ENCODE data around the gene DSG1. TPM values are rescaled to one million over a fixed set of nuclear protein-coding genes. Genes with fewer than 3 reads are reported as not detected.

The DSG1 gene
- total and polyA plus RNA-seq, 2 of the 13 experiments (the other 11 are each of a cell fraction or from before 2014, with no cell fraction given) = 0.04 TPM; not detected in 1

GRCh38 chr18:31278609-31279071 lies 39.3 kb upstream of the DSG1 start (continued):
- TF ChIP-seq UBTF (CRISPR knock-in tag; IDR thresholded peaks at IDR 0.05) (no peak; the same call in 1 of the 2 replicates), ATF3 (CRISPR knock-in tag; IDR thresholded peaks at IDR 0.05) (peak; percentile 39; the same call in 1 of the 2 replicates), GTF3A (CRISPR knock-in tag; conservative IDR thresholded peaks at IDR 0.05) (no peak), ZNF652 (CRISPR knock-in tag; IDR thresholded peaks at IDR 0.05; ENCODE audit: borderline replicate concordance, low read depth) (no peak), DBP (CRISPR knock-in tag; IDR thresholded peaks at IDR 0.05; ENCODE audit: not compliant biosample characterization) (no peak), U2AF1 (optimal IDR thresholded peaks at IDR 0.05; ENCODE audit: low read depth, low read length) (no peak), PRMT3 (CRISPR knock-in tag; IDR thresholded peaks at IDR 0.05; ENCODE audit: borderline replicate concordance, low read depth) (no peak), MYNN (CRISPR knock-in tag; IDR thresholded peaks at IDR 0.05; ENCODE audit: low read depth) (no peak), ZNF280B (CRISPR knock-in tag; IDR thresholded peaks at IDR 0.05; ENCODE audit: borderline replicate concordance) (no peak), ZNF10 (CRISPR knock-in tag; IDR thresholded peaks at IDR 0.05; ENCODE audit: borderline replicate concordance, low read depth) (no peak), ZMYM4 (CRISPR knock-in tag; IDR thresholded peaks at IDR 0.05) (peak; percentile 75), SRY (CRISPR knock-in tag; IDR thresholded peaks at IDR 0.05) (no peak), ETS1 (CRISPR knock-in tag; IDR thresholded peaks at IDR 0.05) (no peak), ISL2 (CRISPR knock-in tag; IDR thresholded peaks at IDR 0.05) (0 out of 2 replicates have a peak, but pooled peaks have one; percentile 31), ZNF816 (CRISPR knock-in tag; IDR thresholded peaks at IDR 0.05; ENCODE audit: borderline replicate concordance) (no peak; the same call in 1 of the 2 replicates), ARNT2 (CRISPR knock-in tag; IDR thresholded peaks at IDR 0.05; ENCODE audit: low read depth) (no peak), NR2C2 (CRISPR knock-in tag; IDR thresholded peaks at IDR 0.05; ENCODE audit: borderline replicate concordance) (no peak; the same call in 1 of the 2 replicates), FOXA3 (CRISPR knock-in tag; IDR thresholded peaks at IDR 0.05) (peak; percentile 86), ZBTB39 (CRISPR knock-in tag; IDR thresholded peaks at IDR 0.05) (no peak), SMC3 (IDR thresholded peaks at IDR 0.05; ENCODE audit: low read length) (peak; percentile 18; the same call in 1 of the 2 replicates), KAT8 (CRISPR knock-in tag; IDR thresholded peaks at IDR 0.05) (no peak), RARA (CRISPR knock-in tag; IDR thresholded peaks at IDR 0.05) (peak; percentile 75), IKZF1 (IDR thresholded peaks at IDR 0.05) (no peak)
